Epithelial cell of esophagus (primary cell): ENCODE measurements around the gene FAM9A.
A peak's percentile ranks its signal among the peaks of the same experiment; 100 is the strongest.
"Not testable (repeated sequence)": the region's sequence is repeated elsewhere in the genome, so short reads cannot be mapped to it uniquely, and the experiment has no call there.

ENCODE experiments used
- DNase-seq: peaks from one replicate; pipeline ENCODE4 v3.0.0; 2010; ENCODE audit warnings: low read depth
- H3K4me3 ChIP-seq: 2 replicates; pipeline ENCODE4 v1.5.1; 2011; ENCODE audit warnings: mild to moderate bottlenecking, low read length, control low read depth
- TF ChIP-seq, protein P1 (sequence below): IDR thresholded peaks from 2 replicates; pipeline ENCODE4 v1.5.1; 2011; ENCODE audit warnings: low read depth, mild to moderate bottlenecking, low read length, control low read depth, inconsistent platforms; ENCODE audit not compliant: insufficient read depth; ENCODE audit errors: missing control alignments

FAM9A gene

DNA sequence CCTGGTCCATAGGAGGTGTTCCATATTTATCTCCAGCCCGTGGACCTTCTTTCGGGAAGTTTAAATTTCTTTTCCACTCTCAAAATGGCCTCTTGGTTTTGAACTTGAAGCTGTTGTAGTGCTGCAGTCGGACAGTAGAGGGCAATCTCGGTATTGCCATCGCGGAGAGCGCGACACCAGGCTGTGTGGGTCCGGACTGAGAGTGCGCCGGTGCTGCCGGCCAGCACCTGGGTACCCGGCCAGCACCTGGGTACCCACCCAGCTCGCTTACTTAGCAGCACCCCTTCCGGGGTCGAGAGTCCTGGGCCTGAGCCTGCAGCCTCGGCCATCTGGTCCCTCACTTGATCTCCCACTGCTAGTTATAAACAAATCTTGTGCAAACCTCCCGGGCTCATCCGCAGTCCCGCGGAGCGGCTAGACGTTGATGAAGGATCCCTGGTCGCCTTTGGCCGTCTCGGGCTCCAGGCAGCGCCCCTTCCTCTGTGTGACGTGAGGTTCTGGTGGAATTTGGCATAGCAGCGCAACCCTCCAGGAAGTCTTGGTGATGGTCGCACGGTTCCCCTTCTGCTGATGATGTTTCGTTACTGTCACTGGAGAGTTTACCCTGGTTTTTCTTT lies 18.0 kb downstream of the FAM9A start:
- peak overlapping the region; percentile 5 for H3K4me3 ChIP-seq
- peak; percentile 39 for DNase-seq
- TF ChIP-seq, protein P1, sequence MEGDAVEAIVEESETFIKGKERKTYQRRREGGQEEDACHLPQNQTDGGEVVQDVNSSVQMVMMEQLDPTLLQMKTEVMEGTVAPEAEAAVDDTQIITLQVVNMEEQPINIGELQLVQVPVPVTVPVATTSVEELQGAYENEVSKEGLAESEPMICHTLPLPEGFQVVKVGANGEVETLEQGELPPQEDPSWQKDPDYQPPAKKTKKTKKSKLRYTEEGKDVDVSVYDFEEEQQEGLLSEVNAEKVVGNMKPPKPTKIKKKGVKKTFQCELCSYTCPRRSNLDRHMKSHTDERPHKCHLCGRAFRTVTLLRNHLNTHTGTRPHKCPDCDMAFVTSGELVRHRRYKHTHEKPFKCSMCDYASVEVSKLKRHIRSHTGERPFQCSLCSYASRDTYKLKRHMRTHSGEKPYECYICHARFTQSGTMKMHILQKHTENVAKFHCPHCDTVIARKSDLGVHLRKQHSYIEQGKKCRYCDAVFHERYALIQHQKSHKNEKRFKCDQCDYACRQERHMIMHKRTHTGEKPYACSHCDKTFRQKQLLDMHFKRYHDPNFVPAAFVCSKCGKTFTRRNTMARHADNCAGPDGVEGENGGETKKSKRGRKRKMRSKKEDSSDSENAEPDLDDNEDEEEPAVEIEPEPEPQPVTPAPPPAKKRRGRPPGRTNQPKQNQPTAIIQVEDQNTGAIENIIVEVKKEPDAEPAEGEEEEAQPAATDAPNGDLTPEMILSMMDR: peak; percentile 53

DNA sequence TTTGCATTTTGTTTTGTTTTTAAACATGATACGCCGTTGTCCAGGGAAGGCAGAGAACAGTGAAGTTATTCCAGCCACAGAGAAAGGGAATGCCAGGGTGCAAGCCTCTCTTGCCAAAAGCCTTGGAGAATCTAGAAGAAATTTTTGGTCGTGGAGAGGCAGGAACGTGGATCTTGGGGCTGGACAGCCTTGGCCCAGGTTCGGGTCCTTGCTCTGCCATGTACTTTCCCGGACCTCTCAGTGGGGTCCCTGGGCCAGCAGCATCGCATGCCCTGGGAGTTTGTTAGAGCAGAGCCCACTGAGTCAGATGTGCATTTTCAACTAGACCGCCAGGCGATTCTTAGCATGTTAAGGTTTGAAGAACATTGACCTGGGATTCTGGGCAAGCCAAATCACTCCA lies 18.6 kb downstream of the FAM9A start:
- TF ChIP-seq, protein P1: no peak
- DNase-seq: no peak
- H3K4me3 ChIP-seq: no peak overlapping the region

DNA sequence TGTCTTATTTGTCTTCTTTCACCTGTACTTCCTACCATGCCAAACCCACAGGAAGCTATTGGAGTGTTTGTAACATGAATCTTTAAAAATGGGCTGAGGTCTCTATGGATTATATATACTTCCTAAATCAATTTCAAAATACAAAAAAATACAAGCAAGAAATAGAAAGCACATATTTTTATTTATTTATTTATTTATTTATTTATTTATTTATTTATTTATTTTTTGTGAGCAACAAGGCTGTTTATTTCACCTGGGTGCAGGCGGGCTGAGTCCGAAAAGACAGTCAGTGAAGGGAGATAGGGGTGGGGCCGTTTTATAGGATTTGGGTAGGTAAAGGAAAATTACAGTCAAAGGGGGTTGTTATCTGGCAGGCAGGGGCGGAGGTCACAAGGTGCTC lies 19.3 kb downstream of the FAM9A start:
- not testable (repeated sequence) for DNase-seq

DNA sequence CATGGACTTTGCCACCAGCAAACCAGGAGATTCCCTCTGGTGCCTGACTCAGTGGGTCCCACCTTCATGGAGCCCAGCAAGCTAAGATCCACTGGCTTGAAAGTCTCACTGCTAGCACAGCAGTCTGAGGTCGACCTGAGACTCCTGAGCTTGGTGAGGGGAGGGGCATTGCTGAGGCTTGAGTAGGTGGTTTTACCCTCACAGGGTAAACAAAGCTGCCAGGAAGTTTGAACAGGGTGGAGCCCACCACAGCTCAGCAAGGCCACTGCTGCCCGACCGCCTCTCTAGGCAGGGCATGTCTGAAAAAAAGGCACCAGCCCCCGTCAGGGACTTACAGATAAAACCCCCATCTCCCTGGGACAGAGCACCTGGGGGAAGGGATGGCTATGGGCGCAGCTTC lies 28.1 kb downstream of the FAM9A start:
- no peak for DNase-seq
- TF ChIP-seq, protein P1: no peak
- no peak overlapping the region for H3K4me3 ChIP-seq

More for the DNA sequence above, 19.3 kb downstream of the FAM9A start:
- H3K4me3 ChIP-seq: not testable (repeated sequence)

DNA sequence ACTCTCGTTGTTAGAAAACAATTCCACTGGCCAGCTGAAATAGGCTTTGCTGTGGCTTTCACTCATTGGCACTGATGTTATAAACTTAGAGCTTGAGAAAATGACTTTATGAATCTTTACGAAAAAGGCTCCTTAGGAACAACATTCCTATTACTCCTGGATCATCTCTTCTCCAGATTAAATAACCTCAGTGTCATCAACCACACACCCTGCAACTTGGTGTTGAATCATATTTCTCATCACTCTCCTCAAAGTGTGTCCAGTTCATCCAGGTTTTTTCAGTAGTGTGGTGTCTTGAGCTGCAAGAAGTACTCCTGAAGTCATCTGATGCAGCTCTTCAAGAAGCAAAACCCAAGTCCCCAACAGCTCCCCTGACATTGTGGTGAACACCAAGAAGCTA lies 41.2 kb downstream of the FAM9A start:
- TF ChIP-seq, protein P1: no peak
- DNase-seq: peak; percentile 15
- H3K4me3 ChIP-seq: no peak overlapping the region

DNA sequence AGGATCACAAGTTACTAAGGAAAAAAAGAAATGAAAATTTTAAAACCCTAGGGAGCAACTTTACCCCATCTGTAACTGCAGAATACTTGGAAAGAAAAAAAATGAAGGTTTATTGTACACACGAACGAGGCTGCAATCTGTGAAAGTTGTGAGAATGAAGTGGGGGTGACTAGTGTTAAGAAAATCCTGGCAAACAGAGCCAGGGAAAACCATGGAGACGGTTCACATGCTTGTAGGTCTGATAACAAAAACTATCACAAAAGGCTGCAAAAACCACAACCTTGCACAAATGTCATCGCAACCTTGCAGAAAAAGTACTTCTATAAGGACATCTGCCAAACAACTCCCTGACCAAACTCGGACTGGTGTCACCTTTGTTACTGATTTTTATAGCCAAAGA lies 42.5 kb downstream of the FAM9A start:
- H3K4me3 ChIP-seq, DNase-seq: not testable (repeated sequence)

DNA sequence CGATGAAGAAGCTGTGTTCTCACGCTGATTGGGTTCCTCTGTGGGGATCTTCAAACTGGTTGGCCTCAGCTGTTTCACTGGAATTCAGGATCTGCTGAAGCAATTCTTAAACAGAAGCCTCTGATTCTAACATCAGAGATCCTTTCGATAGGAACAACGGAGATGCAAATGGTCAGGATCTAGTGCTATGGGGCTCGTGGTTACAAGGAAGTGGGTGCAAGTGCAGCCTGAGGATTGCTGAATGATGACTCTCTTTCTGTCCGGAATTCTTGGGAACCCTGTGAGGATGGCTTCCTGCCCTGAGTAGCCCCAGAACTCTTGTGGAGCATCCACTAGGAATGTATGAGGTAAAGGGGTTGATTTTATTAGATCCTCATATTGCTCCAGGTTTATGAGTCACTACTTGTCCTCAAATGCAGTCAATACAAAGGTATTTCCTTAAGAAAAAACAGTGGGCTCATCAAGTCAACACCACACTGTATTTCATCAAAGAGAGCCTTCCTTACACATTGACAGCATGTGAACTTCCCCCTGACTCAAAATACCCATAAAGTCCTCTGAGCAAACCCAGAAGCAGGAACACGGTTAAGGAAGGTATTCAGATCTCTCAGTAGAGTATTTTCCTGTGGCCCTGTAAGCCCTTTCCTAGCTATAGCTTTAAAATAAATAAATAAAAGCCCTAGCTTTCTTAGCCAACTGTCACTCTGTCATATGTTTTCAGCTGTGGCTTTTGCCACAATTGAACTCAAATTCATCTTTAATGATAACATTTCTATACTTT lies 43.4 kb downstream of the FAM9A start:
- peak; percentile 29 for DNase-seq
- H3K4me3 ChIP-seq: not testable (repeated sequence)

DNA sequence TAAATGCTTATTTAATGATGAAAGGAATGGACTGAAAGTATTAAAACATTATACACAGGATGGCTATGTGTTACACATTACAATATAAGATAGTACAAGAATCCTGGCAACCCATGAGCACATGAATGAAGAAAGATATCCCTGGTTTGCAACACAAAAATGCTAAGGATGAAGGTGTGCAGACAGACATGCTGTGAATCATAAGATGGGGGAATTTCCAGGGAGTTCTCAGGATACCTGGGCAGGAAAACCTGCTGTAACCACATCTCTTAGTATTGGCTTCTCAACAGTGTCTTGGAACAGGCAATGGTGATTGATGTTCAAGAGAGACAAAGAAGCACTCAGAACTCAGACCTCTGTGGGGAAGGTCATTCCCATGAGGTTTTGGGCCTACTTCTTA lies 45.4 kb downstream of the FAM9A start:
- TF ChIP-seq, protein P1: no peak
- H3K4me3 ChIP-seq: no peak overlapping the region
- DNase-seq: peak; percentile 74
